SK-N-SH treated with all-trans-retinoic acid at 6 μM for 48 hours (cell line): ENCODE data around the gene ITK.

Source experiments
- ATAC-seq: fragments of 200-7000 bp; cut with Tn5 transposase; 3 replicates; pipeline ENCODE4 v1.9.1; 2020; ENCODE audit warnings: mild to moderate bottlenecking, moderate library complexity
- ARNTL ChIP-seq: fragments of 450-650 bp; formaldehyde crosslinking; IDR thresholded peaks from 2 replicates; pipeline ENCODE4 v1.5.0; 2020; ENCODE audit warnings: low read depth, mild to moderate bottlenecking, moderate library complexity, borderline replicate concordance
- BACH2 ChIP-seq: fragments of 250-450 bp; sonication (Bioruptor Pico); IDR thresholded peaks from 2 replicates; pipeline ENCODE4 v1.9.0; 2021; ENCODE audit warnings: mild to moderate bottlenecking, borderline replicate concordance
- CSDC2 ChIP-seq: fragments of 250-450 bp; sonication (Bioruptor Pico); IDR thresholded peaks from 2 replicates; pipeline ENCODE4 v1.5.0; 2020; ENCODE audit warnings: mild to moderate bottlenecking, moderate library complexity
- ESRRG ChIP-seq: fragments of 250-450 bp; sonication (Bioruptor Pico); IDR thresholded peaks from 2 replicates; pipeline ENCODE4 v1.6.1; 2021; ENCODE audit warnings: mild to moderate bottlenecking
- GLIS3 ChIP-seq: fragments of 250-450 bp; sonication (Bioruptor Pico); IDR thresholded peaks from 2 replicates; pipeline ENCODE4 v1.5.0; 2020; ENCODE audit warnings: mild to moderate bottlenecking, moderate library complexity
- ISL1 ChIP-seq: fragments of 250-450 bp; sonication (Bioruptor Pico); IDR thresholded peaks from 2 replicates; pipeline ENCODE4 v2.1.2; 2022; ENCODE audit warnings: mild to moderate bottlenecking, moderate library complexity
- OSR1 ChIP-seq: fragments of 250-450 bp; sonication (Bioruptor Pico); IDR thresholded peaks from 2 replicates; pipeline ENCODE4 v1.8.0; 2022; ENCODE audit warnings: moderate library complexity, mild to moderate bottlenecking, inconsistent platforms
- PATZ1 ChIP-seq: fragments of 250-450 bp; sonication (Bioruptor Pico); IDR thresholded peaks from 2 replicates; pipeline ENCODE4 v1.8.0; 2020; ENCODE audit warnings: mild to moderate bottlenecking, moderate library complexity, borderline replicate concordance
- PPARA ChIP-seq: fragments of 250-450 bp; sonication (Bioruptor Pico); IDR thresholded peaks from 2 replicates; pipeline ENCODE4 v1.5.0; 2020; ENCODE audit warnings: mild to moderate bottlenecking, borderline replicate concordance
- RARB ChIP-seq: fragments of 250-450 bp; sonication (Bioruptor Pico); IDR thresholded peaks from 2 replicates; pipeline ENCODE4 v1.8.0; 2021; ENCODE audit warnings: mild to moderate bottlenecking, moderate library complexity
- SNAI2 ChIP-seq: fragments of 250-450 bp; sonication (Bioruptor Pico); IDR thresholded peaks from 2 replicates; pipeline ENCODE4 v1.5.0; 2020; ENCODE audit warnings: mild to moderate bottlenecking, moderate library complexity
- TCF4 ChIP-seq: fragments of 250-450 bp; sonication (Bioruptor Pico); IDR thresholded peaks from 2 replicates; pipeline ENCODE4 v1.8.0; 2021; ENCODE audit warnings: mild to moderate bottlenecking, moderate library complexity, borderline replicate concordance
- TOX ChIP-seq: fragments of 250-450 bp; sonication (Bioruptor Pico); IDR thresholded peaks from 2 replicates; pipeline ENCODE4 v1.8.0; 2021; ENCODE audit warnings: mild to moderate bottlenecking, moderate library complexity, borderline replicate concordance
- TSHZ2 ChIP-seq: fragments of 250-450 bp; sonication (Bioruptor Pico); IDR thresholded peaks from 2 replicates; pipeline ENCODE4 v1.5.0; 2020; ENCODE audit warnings: mild to moderate bottlenecking, moderate library complexity
- ZC3H10 ChIP-seq: fragments of 250-450 bp; sonication (Bioruptor Pico); IDR thresholded peaks from 2 replicates; pipeline ENCODE4 v1.5.1; 2021; ENCODE audit warnings: mild to moderate bottlenecking, moderate library complexity
- ZFP3 ChIP-seq: fragments of 250-450 bp; sonication (Bioruptor Pico); IDR thresholded peaks from 2 replicates; pipeline ENCODE4 v1.5.0; 2020; ENCODE audit warnings: mild to moderate bottlenecking, moderate library complexity
- ZFP30 ChIP-seq: fragments of 450-650 bp; formaldehyde crosslinking; IDR thresholded peaks from 2 replicates; pipeline ENCODE4 v1.5.0; 2022; ENCODE audit warnings: mild to moderate bottlenecking, moderate library complexity
- ZNF565 ChIP-seq: fragments of 450-650 bp; formaldehyde crosslinking; conservative IDR thresholded peaks from 2 replicates; pipeline ENCODE4 v1.5.0; 2020; ENCODE audit warnings: low read depth, mild to moderate bottlenecking, moderate library complexity
- ZNF70 ChIP-seq: fragments of 450-650 bp; formaldehyde crosslinking; IDR thresholded peaks from 2 replicates; pipeline ENCODE4 v1.5.0; 2020; ENCODE audit warnings: mild to moderate bottlenecking, moderate library complexity
- ZNF8 ChIP-seq: fragments of 450-650 bp; formaldehyde crosslinking; IDR thresholded peaks from 2 replicates; pipeline ENCODE4 v1.5.0; 2020; ENCODE audit warnings: mild to moderate bottlenecking, moderate library complexity
- TF ChIP-seq, protein P1 (sequence below): fragments of 250-450 bp; sonication (Bioruptor Pico); IDR thresholded peaks from 2 replicates; pipeline ENCODE4 v1.5.1; 2020; ENCODE audit warnings: low read depth, mild to moderate bottlenecking, moderate library complexity
- TF ChIP-seq, protein P2 (sequence below): fragments of 250-450 bp; sonication (Bioruptor Pico); IDR thresholded peaks from 2 replicates; pipeline ENCODE4 v1.8.0; 2021; ENCODE audit warnings: low read depth, mild to moderate bottlenecking, moderate library complexity, borderline replicate concordance
- TF ChIP-seq, protein P3 (sequence below): fragments of 250-450 bp; sonication (Bioruptor Pico); IDR thresholded peaks from 2 replicates; pipeline ENCODE4 v1.5.1; 2021; ENCODE audit warnings: mild to moderate bottlenecking, moderate library complexity

ITK gene

DNA sequence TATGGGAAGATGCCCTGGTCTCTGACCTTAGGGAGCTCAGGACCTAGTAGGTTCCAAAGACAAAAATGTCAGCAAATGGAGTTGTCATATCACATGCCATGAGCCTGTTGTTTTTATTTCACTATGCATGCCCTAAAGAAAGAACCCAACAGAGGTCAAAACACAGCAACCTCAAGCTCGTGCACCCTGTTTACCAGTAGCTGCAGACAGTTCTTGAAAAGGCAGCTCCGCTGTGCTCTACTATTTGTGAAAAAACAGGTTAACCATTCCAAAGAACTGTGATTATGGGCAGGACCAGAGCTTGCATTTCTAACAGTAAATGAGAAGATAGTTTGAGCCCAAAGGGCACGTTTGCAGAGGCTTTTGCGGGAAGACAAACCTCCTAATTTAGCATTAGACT, 22.8 kb downstream of the ITK start:
- TF ChIP-seq, protein P1, sequence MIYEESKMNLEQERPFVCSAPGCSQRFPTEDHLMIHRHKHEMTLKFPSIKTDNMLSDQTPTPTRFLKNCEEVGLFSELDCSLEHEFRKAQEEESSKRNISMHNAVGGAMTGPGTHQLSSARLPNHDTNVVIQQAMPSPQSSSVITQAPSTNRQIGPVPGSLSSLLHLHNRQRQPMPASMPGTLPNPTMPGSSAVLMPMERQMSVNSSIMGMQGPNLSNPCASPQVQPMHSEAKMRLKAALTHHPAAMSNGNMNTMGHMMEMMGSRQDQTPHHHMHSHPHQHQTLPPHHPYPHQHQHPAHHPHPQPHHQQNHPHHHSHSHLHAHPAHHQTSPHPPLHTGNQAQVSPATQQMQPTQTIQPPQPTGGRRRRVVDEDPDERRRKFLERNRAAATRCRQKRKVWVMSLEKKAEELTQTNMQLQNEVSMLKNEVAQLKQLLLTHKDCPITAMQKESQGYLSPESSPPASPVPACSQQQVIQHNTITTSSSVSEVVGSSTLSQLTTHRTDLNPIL (CRISPR knock-in tag) = no peak
- TF ChIP-seq ZFP3 (CRISPR knock-in tag) = no peak
- TF ChIP-seq ESRRG (CRISPR knock-in tag) = no peak
- TF ChIP-seq RARB (CRISPR knock-in tag) = no peak
- TF ChIP-seq ZNF70 (CRISPR knock-in tag) = no peak
- no peak for TF ChIP-seq ZC3H10
- no peak for TF ChIP-seq TOX (CRISPR knock-in tag)
- no peak for TF ChIP-seq ARNTL
- TF ChIP-seq ISL1 (CRISPR knock-in tag) = no peak
- TF ChIP-seq, protein P2, sequence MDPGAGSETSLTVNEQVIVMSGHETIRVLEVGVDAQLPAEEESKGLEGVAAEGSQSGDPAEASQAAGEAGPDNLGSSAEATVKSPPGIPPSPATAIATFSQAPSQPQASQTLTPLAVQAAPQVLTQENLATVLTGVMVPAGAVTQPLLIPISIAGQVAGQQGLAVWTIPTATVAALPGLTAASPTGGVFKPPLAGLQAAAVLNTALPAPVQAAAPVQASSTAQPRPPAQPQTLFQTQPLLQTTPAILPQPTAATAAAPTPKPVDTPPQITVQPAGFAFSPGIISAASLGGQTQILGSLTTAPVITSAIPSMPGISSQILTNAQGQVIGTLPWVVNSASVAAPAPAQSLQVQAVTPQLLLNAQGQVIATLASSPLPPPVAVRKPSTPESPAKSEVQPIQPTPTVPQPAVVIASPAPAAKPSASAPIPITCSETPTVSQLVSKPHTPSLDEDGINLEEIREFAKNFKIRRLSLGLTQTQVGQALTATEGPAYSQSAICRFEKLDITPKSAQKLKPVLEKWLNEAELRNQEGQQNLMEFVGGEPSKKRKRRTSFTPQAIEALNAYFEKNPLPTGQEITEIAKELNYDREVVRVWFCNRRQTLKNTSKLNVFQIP (CRISPR knock-in tag) = no peak
- no peak for TF ChIP-seq GLIS3
- TF ChIP-seq PATZ1 (CRISPR knock-in tag) = no peak
- no peak for TF ChIP-seq SNAI2
- no peak for TF ChIP-seq BACH2
- TF ChIP-seq TCF4 = no peak
- TF ChIP-seq ZFP30 (CRISPR knock-in tag) = no peak
- no peak for TF ChIP-seq ZNF8
- TF ChIP-seq, all 23 proteins: peak for 0
- ATAC-seq = no peak

DNA sequence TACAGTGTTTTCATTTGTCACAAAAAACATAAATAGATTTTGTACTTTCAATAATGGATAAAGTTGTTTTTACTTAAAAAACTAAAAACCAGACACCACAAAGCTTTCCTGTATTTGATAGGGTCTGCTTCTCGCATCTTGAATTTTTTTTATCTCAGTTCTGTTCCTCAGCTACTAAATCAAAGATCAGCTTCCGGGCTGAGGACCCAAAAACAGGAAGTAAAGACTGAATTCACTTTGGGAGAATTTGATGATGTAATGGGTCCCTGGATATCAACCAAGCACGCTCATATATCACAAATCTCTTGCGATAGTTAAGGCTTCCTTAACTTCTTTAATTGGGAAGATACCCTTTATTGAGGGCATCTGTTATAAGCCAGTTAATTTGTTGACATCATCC, 24.1 kb downstream of the ITK start:
- TF ChIP-seq TOX (CRISPR knock-in tag) (no peak), PATZ1 (CRISPR knock-in tag) (no peak), OSR1 (CRISPR knock-in tag) (no peak), SNAI2 (no peak), ARNTL (no peak), PPARA (CRISPR knock-in tag) (no peak), CSDC2 (CRISPR knock-in tag) (no peak), TCF4 (no peak), ZFP30 (CRISPR knock-in tag) (no peak), RARB (CRISPR knock-in tag) (no peak), ISL1 (CRISPR knock-in tag) (no peak), BACH2 (no peak), ZC3H10 (no peak)
- TF ChIP-seq, protein P1 (CRISPR knock-in tag) = no peak
- no peak for ATAC-seq

- ATAC-seq = no peak
- TF ChIP-seq ZFP30 (CRISPR knock-in tag) (no peak), ZNF70 (CRISPR knock-in tag) (no peak), SNAI2 (no peak), ZFP3 (CRISPR knock-in tag) (no peak), PPARA (CRISPR knock-in tag) (no peak), ARNTL (no peak), ZNF565 (no peak), CSDC2 (CRISPR knock-in tag) (no peak), TCF4 (no peak), BACH2 (no peak), ISL1 (CRISPR knock-in tag) (no peak), GLIS3 (no peak), ZNF8 (no peak), RARB (CRISPR knock-in tag) (no peak), TSHZ2 (CRISPR knock-in tag) (no peak), OSR1 (CRISPR knock-in tag) (no peak)
- TF ChIP-seq, protein P3, sequence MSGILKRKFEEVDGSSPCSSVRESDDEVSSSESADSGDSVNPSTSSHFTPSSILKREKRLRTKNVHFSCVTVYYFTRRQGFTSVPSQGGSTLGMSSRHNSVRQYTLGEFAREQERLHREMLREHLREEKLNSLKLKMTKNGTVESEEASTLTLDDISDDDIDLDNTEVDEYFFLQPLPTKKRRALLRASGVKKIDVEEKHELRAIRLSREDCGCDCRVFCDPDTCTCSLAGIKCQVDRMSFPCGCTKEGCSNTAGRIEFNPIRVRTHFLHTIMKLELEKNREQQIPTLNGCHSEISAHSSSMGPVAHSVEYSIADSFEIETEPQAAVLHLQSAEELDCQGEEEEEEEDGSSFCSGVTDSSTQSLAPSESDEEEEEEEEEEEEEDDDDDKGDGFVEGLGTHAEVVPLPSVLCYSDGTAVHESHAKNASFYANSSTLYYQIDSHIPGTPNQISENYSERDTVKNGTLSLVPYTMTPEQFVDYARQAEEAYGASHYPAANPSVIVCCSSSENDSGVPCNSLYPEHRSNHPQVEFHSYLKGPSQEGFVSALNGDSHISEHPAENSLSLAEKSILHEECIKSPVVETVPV (CRISPR knock-in tag) = no peak
- TF ChIP-seq, protein P2 (CRISPR knock-in tag) = no peak
Measured at GRCh38 chr5:157205708-157206107, 25.1 kb downstream of the ITK start.
